HG02885 (cell line): ENCODE measurements around the gene DDX47.
A peak's percentile ranks its signal among the peaks of the same experiment; 100 is the strongest.
"Not testable (repeated sequence)": the region's sequence is repeated elsewhere in the genome, so short reads cannot be mapped to it uniquely, and the experiment has no call there.

Experiments
- ATAC-seq: cut with Tn5 transposase; IDR thresholded peaks from one replicate; pipeline ENCODE4 v1.9.1; 2021; ENCODE audit warnings: mild to moderate bottlenecking; ENCODE audit not compliant: unreplicated experiment, poor library complexity

The DDX47 gene

GRCh38 chr12:12796928-12797793 is 16.0 kb upstream of the DDX47 start:
- ATAC-seq = no peak

GRCh38 chr12:12797794-12798152 is 15.4 kb upstream of the DDX47 start:
- no peak for ATAC-seq

- no peak for ATAC-seq
These were observed 14.7 kb upstream of the DDX47 start for GRCh38 chr12:12798480-12798879.

GRCh38 chr12:12799163-12799920 is 13.8 kb upstream of the DDX47 start:
- ATAC-seq = no peak

- no peak for ATAC-seq
These were observed 12.6 kb upstream of the DDX47 start for GRCh38 chr12:12800406-12801180.

GRCh38 chr12:12801656-12802055 is 11.5 kb upstream of the DDX47 start:
- not testable (repeated sequence) for ATAC-seq

- ATAC-seq = peak; percentile 81
These were observed 10.0 kb upstream of the DDX47 start for GRCh38 chr12:12803186-12803585.

GRCh38 chr12:12804011-12804410 is 9.1 kb upstream of the DDX47 start:
- ATAC-seq = no peak

- no peak for ATAC-seq
These were observed 8.7 kb upstream of the DDX47 start for GRCh38 chr12:12804432-12804886.

- no peak for ATAC-seq
These were observed 6.2 kb upstream of the DDX47 start for GRCh38 chr12:12806784-12807516.

- not testable (repeated sequence) for ATAC-seq
These were observed 5.6 kb upstream of the DDX47 start for GRCh38 chr12:12807517-12807903.

GRCh38 chr12:12807970-12808702 is 5.0 kb upstream of the DDX47 start:
- peak; percentile 66 for ATAC-seq

GRCh38 chr12:12810553-12811021 is 2.6 kb upstream of the DDX47 start:
- ATAC-seq = no peak

GRCh38 chr12:12811343-12811742 is 1.8 kb upstream of the DDX47 start:
- ATAC-seq = no peak

GRCh38 chr12:12812174-12812573 is 972 bp upstream of the DDX47 start:
- no peak for ATAC-seq

- no peak for ATAC-seq
These were observed 477 bp upstream of the DDX47 start for GRCh38 chr12:12812618-12813119.

- ATAC-seq = peak; percentile 56
These were observed 4.5 kb downstream of the DDX47 start for GRCh38 chr12:12817616-12818015.

- no peak for ATAC-seq
These were observed 5.6 kb downstream of the DDX47 start for GRCh38 chr12:12818701-12819100.

GRCh38 chr12:12819221-12819620 is 6.1 kb downstream of the DDX47 start:
- no peak for ATAC-seq
